Immature natural killer cell (primary cell): ENCODE data around the gene CSF1R. TPM values are rescaled to one million over a fixed set of nuclear protein-coding genes. Genes with fewer than 3 reads are reported as not detected.
"Not testable (repeated sequence)": the region's sequence is repeated elsewhere in the genome, so short reads cannot be mapped to it uniquely, and the experiment has no call there.

Experiments
- DNase-seq, 3 donors: peaks; one replicate each; pipeline ENCODE4 v3.0.0; 2022; ENCODE audit warnings: mixed read lengths in 1 of 3
- H3K27ac Mint-ChIP-seq, 6 donors: one replicate each; pipeline ENCODE4 v1.8.0; 2020; ENCODE audit warnings: mixed read lengths in 6 of 6, mild to moderate bottlenecking in 5 of 6, inconsistent platforms in 4 of 6, moderate library complexity in 3 of 6
- H3K27me3 Mint-ChIP-seq, 3 donors: one replicate each; pipeline ENCODE4 v1.8.0; 2020 to 2021; ENCODE audit warnings: low read depth in 3 of 3, mild to moderate bottlenecking in 3 of 3, mixed read lengths in 3 of 3, moderate library complexity in 3 of 3, inconsistent platforms in 1 of 3
- H3K36me3 Mint-ChIP-seq, 3 donors: one replicate each; pipeline ENCODE4 v1.8.0; 2020; ENCODE audit warnings: mixed read lengths in 3 of 3, inconsistent platforms in 2 of 3, mild to moderate bottlenecking in 2 of 3
- H3K4me1 Mint-ChIP-seq, 2 donors: one replicate each; pipeline ENCODE4 v1.8.0; 2020; ENCODE audit warnings: inconsistent platforms in 2 of 2, mild to moderate bottlenecking in 2 of 2, mixed read lengths in 2 of 2, moderate library complexity in 1 of 2
- H3K4me3 Mint-ChIP-seq, 5 donors: one replicate each; pipeline ENCODE4 v1.8.0; 2020; ENCODE audit warnings: mild to moderate bottlenecking in 5 of 5, mixed read lengths in 5 of 5, inconsistent platforms in 3 of 5, moderate library complexity in 3 of 5
- H3K9me3 Mint-ChIP-seq, 6 donors: one replicate each; pipeline ENCODE4 v1.8.0; 2020; ENCODE audit warnings: mild to moderate bottlenecking in 6 of 6, mixed read lengths in 6 of 6, inconsistent platforms in 4 of 6, moderate library complexity in 3 of 6
- polyA plus RNA-seq, 3 donors: library from polyadenylated mRNA; unstranded; fragments of 300-500 nt; fragmentation: Illumina TruSeq; gene quantifications; one replicate each; pipeline ENCODE4 v1.2.3, GENCODE V29; 2021

Gene CSF1R
- polyA plus RNA-seq, 3 donors from 2014 or later: 0.82 to 10.4 (median 2.5) TPM

DNA sequence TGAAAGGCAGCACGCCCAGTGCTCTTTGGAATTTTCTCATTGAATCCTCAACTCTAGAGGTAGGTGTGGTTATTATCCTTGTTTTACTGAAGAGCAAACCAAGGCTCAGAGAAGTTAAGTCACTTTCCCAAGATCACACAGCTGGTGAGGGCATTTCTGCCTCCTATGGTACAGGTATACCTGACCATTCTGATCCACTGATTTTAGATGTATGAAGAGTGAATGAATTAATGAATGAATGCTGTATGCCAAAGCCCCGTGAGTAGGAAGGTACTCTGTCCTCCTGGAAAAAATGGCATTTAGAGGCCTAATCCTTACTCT lies 18.2 kb upstream of the CSF1R start:
- Mint-ChIP-seq H3K27ac (no peak overlapping the region), H3K9me3 (no peaks in the 10 kb centered on the region), H3K27me3 (peaks cover 5 to 7% (median 5%) of the 10 kb centered on the region in 3 donors), H3K4me1 (no peaks in the 10 kb centered on the region), H3K4me3 (no peak overlapping the region), H3K36me3 (no peaks in the 10 kb centered on the region)
- DNase-seq: no peak

DNA sequence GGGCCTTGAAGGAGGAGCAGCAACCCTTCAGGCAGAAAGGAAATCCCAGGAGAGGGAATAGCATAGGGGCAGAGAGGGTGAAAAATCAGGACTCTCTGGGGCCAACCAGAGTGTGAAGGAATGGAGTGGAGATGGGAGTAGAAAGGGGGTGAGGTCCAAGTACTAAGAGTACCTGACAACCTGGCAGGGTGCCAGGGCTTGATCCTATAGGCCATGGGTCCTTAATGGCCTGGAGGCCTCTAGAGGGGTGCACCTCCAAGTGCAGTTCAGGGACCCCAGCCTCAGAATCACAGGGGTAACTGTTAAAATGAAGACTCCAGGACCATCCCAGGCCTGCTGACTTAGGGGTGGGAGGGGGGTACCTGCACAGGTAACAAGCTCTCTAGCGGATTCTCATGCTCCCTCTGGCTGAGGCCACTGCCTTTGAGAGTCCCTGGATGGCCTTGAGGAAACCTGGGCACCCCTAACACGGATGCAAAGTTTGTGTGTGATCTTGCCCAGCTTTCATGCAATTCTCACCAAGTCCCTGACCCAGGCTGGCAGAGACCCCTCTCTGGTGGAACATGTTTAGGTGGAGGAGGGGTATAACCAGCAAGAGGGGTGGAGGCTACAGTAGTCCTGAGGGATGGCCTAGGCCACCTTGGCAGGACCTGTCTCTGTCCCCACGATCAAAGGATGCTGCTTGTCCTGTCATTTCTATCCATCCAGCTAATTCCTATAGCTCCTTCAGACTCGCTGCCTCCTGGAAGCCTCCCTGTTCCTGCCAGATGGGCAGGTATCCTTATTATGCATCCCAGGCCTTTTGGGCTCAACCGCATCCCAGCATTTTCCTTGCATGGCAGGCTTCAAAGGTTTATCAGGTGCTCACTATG lies 17.6 kb upstream of the CSF1R start:
- Mint-ChIP-seq H3K36me3 (no peaks in the 10 kb centered on the region), H3K4me1 (no peaks in the 10 kb centered on the region), H3K9me3 (no peaks in the 10 kb centered on the region), H3K27ac (no peak overlapping the region), H3K27me3 (peaks cover 5% of the 10 kb centered on the region in 3 donors), H3K4me3 (no peak overlapping the region)
- no peak for DNase-seq

DNA sequence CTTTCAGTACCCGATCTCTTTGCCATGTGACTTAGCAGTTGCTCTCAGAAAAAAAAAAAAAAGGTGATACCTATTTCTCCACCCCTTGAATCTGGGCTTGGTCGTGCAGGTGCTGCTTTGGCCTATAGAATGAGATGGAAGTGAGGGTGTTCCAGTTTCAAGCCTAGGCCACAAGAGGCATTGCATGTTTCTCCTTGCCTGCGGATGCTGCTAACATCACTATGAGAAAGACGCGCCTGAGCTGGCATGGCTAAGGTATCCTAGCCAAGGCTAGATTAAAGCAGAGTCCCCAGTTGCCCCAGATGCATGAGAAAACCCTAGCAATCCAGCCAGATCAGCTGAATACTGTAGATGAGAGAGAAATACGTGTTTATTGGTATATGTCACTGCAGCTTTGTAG lies 14.7 kb upstream of the CSF1R start:
- Mint-ChIP-seq H3K4me3 (no peak overlapping the region), H3K9me3 (no peaks in the 10 kb centered on the region), H3K4me1 (no peaks in the 10 kb centered on the region), H3K36me3 (no peaks in the 10 kb centered on the region), H3K27ac (no peak overlapping the region), H3K27me3 (peaks cover 4 to 13% (median 12%) of the 10 kb centered on the region in 3 donors)
- DNase-seq: no peak

DNA sequence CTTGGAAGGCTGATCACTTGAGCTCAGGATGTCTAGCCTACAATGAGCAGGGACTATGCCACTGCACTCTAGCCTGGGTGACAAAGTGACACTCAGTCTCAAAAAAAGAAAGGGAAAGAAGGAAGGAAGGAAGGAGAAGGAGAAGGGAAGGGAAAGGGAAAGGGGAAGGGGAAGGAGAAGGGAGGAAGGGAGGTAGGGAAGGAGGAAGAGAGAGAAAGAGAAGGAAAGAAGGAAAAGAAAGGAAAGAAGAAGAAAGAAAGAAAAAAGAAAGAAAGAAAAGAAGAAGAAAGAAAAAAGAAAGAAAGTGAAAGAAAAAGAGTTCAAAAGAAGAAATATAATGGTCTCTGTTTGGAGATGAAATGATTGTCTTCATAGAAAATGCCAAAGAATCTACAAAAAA lies 10.8 kb upstream of the CSF1R start:
- H3K27me3 Mint-ChIP-seq: peaks cover 8 to 23% (median 11%) of the 10 kb centered on the region in 3 donors
- DNase-seq: no peak
- H3K4me3 Mint-ChIP-seq: no peak overlapping the region
- H3K9me3 Mint-ChIP-seq: no peaks in the 10 kb centered on the region
- no peaks in the 10 kb centered on the region for H3K36me3 Mint-ChIP-seq
- no peaks in the 10 kb centered on the region for H3K4me1 Mint-ChIP-seq
- H3K27ac Mint-ChIP-seq: no peak overlapping the region

DNA sequence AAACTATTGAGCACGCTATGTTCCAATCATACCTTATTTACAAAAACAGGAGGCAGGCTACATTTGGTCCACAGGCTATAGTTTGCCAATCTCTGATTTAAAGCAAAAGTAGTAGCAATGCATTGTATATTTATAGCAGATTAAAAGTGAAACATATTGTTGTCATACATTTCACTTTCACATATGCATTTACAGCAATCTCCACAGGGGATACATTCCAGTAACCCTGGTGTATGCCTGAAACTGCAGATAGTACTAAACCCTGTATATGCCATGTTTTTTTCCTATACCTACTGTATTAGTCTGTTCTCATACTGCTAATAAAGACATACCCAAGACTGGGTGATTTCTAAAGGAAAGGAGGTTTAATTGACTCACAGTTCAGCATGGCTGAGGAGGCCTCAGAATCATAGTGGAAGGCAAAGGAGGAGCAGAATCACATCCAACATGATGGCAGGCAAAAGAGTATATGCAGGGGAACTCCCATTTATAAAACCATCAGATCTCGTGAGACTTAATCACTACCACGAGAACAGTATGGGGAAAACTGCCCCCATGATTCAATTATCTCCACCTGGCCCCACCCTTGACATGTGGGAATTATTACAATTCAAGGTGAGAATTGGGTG lies 5.9 kb upstream of the CSF1R start:
- no peaks in the 10 kb centered on the region for H3K4me1 Mint-ChIP-seq
- no peak overlapping the region for H3K27ac Mint-ChIP-seq
- no peaks in the 10 kb centered on the region for H3K9me3 Mint-ChIP-seq
- no peak overlapping the region for H3K4me3 Mint-ChIP-seq
- peaks cover 7 to 19% (median 17%) of the 10 kb centered on the region in 3 donors for H3K27me3 Mint-ChIP-seq
- H3K36me3 Mint-ChIP-seq: no peaks in the 10 kb centered on the region
- DNase-seq: no peak

DNA sequence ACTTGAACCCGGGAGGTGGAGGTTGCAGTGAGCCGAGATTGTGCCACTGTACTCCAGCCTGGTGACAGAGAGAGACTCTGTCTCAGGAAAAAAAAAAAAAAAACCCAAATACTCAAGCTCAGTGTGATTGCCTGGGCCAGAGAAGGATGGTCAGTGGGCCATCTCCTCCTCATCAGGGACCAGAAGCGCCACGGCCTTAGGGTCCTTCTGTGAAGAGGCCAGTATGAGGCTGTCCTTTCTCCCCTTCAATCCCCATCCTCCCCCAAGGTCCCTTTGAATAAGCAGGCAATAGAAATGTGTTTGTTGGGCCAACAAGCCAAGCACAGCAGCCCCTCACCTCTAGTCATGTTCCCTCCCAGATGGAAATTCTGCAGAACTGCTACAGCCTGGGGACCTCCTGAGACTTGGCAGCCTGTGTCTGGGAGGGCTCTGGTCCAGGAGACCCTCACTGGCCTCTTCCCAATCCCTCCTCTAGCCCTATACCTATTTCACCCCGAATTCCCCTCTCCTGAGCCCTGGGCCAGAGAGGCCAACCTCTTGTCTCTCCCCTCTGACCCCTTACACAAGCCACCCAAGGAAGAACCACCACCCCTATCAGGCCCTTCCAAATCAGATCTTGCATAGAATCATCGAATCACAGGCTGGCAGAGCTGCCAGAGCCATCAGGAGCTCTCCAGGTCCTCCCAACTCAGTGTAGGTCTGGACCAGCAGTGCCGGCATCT lies 1.0 kb downstream of the CSF1R start:
- no peak overlapping the region for H3K27ac Mint-ChIP-seq
- no peaks in the 10 kb centered on the region for H3K9me3 Mint-ChIP-seq
- peaks cover 6 to 16% of the 10 kb centered on the region in 2 donors for H3K4me1 Mint-ChIP-seq
- H3K4me3 Mint-ChIP-seq: no peak overlapping the region
- peaks cover 0 to 4% (median 0%) of the 10 kb centered on the region in 3 donors for H3K36me3 Mint-ChIP-seq
- H3K27me3 Mint-ChIP-seq: peaks cover 7 to 17% (median 14%) of the 10 kb centered on the region in 3 donors
- no peak for DNase-seq

DNA sequence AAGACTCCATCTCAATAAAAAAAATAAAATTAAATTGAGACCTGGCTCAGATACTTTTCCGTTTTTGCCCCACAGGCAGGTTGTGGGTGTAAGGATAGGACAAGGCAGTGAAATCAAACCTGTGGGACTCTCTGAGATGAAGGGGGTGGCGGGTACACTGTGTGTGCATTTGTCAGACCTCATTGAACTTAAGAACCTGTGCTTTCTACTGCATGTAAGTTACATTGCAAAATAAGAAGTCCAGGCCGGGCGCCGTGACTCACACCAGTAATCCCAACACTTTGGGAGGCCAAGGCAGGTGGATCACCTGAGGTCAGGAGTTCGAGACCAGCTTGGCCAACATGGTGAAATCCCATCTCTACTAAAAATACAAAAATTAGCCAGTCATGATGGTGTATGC lies 1.6 kb downstream of the CSF1R start:
- DNase-seq, H3K4me3 Mint-ChIP-seq, H3K36me3 Mint-ChIP-seq, H3K27ac Mint-ChIP-seq, H3K9me3 Mint-ChIP-seq: not testable (repeated sequence)
- Mint-ChIP-seq H3K4me1 (peaks cover 6 to 16% of the 10 kb centered on the region in 2 donors), H3K27me3 (peaks cover 7 to 15% (median 14%) of the 10 kb centered on the region in 3 donors)

DNA sequence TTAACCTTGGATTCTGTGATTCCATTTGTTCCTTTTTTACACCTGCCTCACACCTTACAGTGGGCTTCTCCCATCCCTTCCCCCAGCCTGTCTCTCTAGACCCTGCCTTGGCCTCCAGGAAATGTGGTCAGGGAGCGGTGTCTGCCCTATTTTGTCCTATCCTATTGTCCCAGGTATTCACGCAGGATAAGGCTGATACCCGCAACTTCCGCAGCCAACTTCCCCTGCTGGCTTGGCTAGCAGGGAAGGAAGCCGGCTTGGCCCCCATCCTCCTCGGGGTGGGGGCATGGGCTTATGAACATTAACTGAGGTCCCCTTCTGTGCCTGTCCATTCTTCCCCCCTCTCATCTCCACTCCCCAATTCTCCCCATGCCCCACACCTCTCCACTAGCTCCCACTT lies 3.5 kb downstream of the CSF1R start:
- Mint-ChIP-seq H3K36me3 (peaks cover 0 to 9% (median 0%) of the 10 kb centered on the region in 3 donors), H3K27ac (no peak overlapping the region), H3K27me3 (peaks cover 13 to 16% (median 15%) of the 10 kb centered on the region in 3 donors), H3K4me1 (peaks cover 6 to 16% of the 10 kb centered on the region in 2 donors), H3K4me3 (peak overlapping the region in 1 of 5 donors; percentile 27), H3K9me3 (no peaks in the 10 kb centered on the region)
- DNase-seq: no peak

DNA sequence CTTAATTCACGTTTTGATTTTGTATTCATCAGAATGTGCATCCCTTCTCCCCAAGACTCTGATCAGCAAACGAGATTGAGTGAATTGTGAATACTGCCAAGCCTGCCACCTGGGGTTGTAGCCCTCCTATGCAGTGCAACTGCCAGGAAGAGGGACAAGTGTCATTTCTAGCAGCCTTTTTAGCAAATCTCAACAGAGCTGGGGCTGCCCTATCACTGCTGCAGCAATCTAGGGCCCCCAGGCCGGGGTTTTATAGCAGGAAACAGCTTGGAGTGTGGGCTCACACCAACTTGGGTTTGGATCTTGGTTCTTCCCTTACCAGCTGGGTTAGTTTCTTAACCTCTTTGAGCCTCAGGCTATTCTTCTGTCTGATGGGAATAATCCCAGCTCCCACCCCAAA lies 4.0 kb downstream of the CSF1R start:
- Mint-ChIP-seq H3K36me3 (peaks cover 0 to 9% (median 0%) of the 10 kb centered on the region in 3 donors), H3K27ac (no peak overlapping the region)

DNA sequence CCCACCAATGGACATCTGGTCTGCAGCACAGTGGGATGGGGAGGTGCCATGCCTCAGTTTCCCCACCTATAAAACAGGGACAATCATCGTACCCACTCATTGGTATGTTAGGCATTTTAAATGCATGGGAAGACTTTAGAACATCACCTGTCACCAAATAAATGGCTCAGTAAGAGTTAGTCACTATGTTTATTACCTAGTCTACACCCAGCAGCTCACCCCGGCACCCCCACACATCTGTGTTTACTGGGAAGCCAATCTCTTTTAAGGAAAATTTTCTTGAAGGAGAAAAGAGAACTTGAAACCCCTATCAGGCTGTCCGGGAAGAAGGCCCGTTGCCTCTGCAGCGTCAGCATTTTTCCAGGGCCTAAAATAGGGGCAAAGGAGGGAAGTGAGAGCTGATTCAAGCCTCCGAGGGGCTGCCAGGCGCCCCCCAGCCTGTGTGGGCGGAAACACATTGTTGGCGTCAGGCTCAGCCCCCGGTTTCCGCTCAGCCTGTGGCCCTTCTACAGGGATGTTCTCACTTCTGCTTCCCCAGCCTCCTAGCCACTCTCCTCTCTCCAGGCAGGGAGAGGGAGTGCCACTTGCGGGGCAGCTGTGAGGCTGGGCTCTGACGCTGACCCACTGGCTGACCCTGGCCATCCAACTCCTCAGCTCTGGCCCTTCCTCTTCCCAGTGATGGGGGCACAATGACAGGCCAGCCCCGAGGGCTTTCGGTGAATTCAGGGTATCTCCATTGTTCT lies 4.6 kb downstream of the CSF1R start:
- Mint-ChIP-seq H3K27ac (no peak overlapping the region), H3K4me3 (no peak overlapping the region)

More for the DNA sequence above, 4.0 kb downstream of the CSF1R start:
- no peak overlapping the region for H3K4me3 Mint-ChIP-seq
- peaks cover 6 to 16% of the 10 kb centered on the region in 2 donors for H3K4me1 Mint-ChIP-seq
- DNase-seq: no peak
- no peaks in the 10 kb centered on the region for H3K9me3 Mint-ChIP-seq
- peaks cover 13 to 16% (median 16%) of the 10 kb centered on the region in 3 donors for H3K27me3 Mint-ChIP-seq

DNA sequence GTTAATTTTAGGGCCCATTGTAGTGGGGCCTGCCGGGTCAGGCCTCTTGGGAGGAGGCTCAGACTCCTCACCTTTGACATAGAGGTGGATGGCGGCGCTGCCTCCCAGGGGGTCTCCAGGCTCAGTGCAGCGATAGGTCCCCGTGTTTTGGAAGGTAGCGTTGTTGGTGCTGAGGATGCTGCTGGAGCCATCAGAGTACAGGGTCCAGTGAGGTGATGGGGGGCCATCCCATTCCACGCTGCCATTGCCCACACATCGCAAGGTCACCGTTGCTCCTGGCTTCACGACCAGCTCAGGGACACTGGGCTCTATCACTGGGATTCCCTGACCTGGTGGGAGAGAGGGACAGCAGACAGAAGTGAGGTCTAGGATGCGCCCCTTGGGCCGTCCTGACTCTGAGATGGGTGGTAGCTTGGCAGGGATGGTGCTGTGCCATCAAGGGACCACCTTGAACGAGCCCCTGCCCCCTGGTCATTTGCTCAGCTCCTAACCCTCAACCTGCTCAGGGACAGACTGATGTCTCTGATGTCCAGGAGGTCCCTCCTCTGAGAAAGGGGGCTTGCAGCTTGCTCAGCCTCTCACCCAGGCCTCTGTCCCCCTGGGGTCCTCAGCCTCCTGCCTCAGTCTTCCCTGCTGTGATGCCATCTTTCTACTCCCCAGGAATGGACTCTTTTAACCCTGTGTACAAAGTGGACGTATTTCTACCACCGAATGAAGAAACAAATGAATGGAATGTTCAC lies 5.5 kb downstream of the CSF1R start:
- H3K4me3 Mint-ChIP-seq: no peak overlapping the region
- no peaks in the 10 kb centered on the region for H3K9me3 Mint-ChIP-seq
- H3K4me1 Mint-ChIP-seq: peaks cover 6 to 16% of the 10 kb centered on the region in 2 donors
- H3K27me3 Mint-ChIP-seq: peaks cover 13 to 16% (median 15%) of the 10 kb centered on the region in 3 donors
- peaks cover 0 to 9% (median 0%) of the 10 kb centered on the region in 3 donors for H3K36me3 Mint-ChIP-seq
- H3K27ac Mint-ChIP-seq: no peak overlapping the region
- DNase-seq: no peak

More for the DNA sequence above, 4.6 kb downstream of the CSF1R start:
- no peak for DNase-seq
- Mint-ChIP-seq H3K9me3 (no peaks in the 10 kb centered on the region), H3K36me3 (peaks cover 0 to 9% (median 0%) of the 10 kb centered on the region in 3 donors), H3K4me1 (peaks cover 6 to 16% of the 10 kb centered on the region in 2 donors), H3K27me3 (peaks cover 13 to 16% (median 16%) of the 10 kb centered on the region in 3 donors)

DNA sequence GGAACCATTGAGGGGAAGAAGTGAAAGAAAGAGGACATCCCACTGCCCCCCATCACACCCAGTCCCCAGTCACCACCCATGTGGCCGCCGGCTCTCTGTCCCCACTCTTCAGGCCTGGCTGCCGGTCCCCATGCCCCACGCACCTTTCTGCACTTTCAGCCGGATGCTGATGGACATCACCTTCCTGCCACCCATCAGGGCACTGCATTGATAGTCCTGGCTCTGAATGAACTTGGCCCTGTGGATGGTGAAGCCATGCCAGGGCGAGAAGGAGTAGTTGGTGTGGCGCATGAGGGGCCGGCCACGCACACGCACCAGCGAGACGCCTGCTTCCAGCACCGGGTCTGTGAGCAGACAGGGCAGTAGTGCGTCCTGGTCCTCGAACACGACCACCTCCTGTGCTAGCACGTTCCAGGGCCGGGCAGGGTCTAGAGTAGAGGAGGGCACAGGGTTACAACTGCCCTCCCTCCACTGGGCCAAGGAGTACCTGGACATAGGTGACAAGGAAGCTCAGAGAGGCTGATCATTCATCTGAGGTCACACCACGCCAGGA lies 6.4 kb downstream of the CSF1R start:
- Mint-ChIP-seq H3K27ac (no peak overlapping the region), H3K9me3 (no peaks in the 10 kb centered on the region), H3K4me1 (peaks cover 6 to 16% of the 10 kb centered on the region in 2 donors), H3K27me3 (peaks cover 11 to 13% (median 13%) of the 10 kb centered on the region in 3 donors), H3K36me3 (peaks cover 0 to 9% (median 0%) of the 10 kb centered on the region in 3 donors), H3K4me3 (no peak overlapping the region)
- DNase-seq: no peak
